GM21528 (cell line): ENCODE results near the gene DEPP1.

Experiments
- ATAC-seq: cut with Tn5 transposase; IDR thresholded peaks from one replicate; pipeline ENCODE4 v1.9.1; 2021; ENCODE audit warnings: mild to moderate bottlenecking, moderate library complexity; ENCODE audit not compliant: unreplicated experiment, low FRiP score

DEPP1 gene

GRCh38 chr10:44956226-44956625, 22.4 kb downstream of the DEPP1 start:
- no peak for ATAC-seq

GRCh38 chr10:44955413-44956070, 23.1 kb downstream of the DEPP1 start:
- no peak for ATAC-seq

GRCh38 chr10:44954962-44955361, 23.6 kb downstream of the DEPP1 start:
- ATAC-seq = no peak

GRCh38 chr10:44954042-44954441, 24.6 kb downstream of the DEPP1 start:
- ATAC-seq = no peak

GRCh38 chr10:44952779-44953231, 25.8 kb downstream of the DEPP1 start:
- no peak for ATAC-seq

- ATAC-seq = no peak
Observed at GRCh38 chr10:44951576-44952226, 26.9 kb downstream of the DEPP1 start.

- no peak for ATAC-seq
Observed at GRCh38 chr10:44950326-44951225, 28.0 kb downstream of the DEPP1 start.

- no peak for ATAC-seq
Observed at GRCh38 chr10:44949915-44950314, 28.7 kb downstream of the DEPP1 start.

- no peak for ATAC-seq
Observed at GRCh38 chr10:44949127-44949802, 29.3 kb downstream of the DEPP1 start.

GRCh38 chr10:44948642-44949041, 30.0 kb downstream of the DEPP1 start:
- no peak for ATAC-seq

- ATAC-seq = peak; percentile 63
Observed at GRCh38 chr10:44947371-44948152, 31.0 kb downstream of the DEPP1 start.

GRCh38 chr10:44946205-44946604, 32.4 kb downstream of the DEPP1 start:
- ATAC-seq = no peak

- no peak for ATAC-seq
Observed at GRCh38 chr10:44944354-44944753, 34.3 kb downstream of the DEPP1 start.

- no peak for ATAC-seq
Observed at GRCh38 chr10:44939691-44940401, 38.8 kb downstream of the DEPP1 start.

- no peak for ATAC-seq
Observed at GRCh38 chr10:44938956-44939355, 39.7 kb downstream of the DEPP1 start.

- ATAC-seq = no peak
Observed at GRCh38 chr10:44937196-44938005, 41.2 kb downstream of the DEPP1 start.

- ATAC-seq = no peak
Observed at GRCh38 chr10:44936314-44936975, 42.2 kb downstream of the DEPP1 start.

- ATAC-seq = no peak
Observed at GRCh38 chr10:44935966-44936295, 42.7 kb downstream of the DEPP1 start.
